Heart left ventricle (tissue), 13 donors: ENCODE results near the gene SLC39A11.

ENCODE experiments used
- CTCF ChIP-seq, 12 donors: fragments of 200-600 bp; sonication (generic) in 4 of 12; IDR thresholded peaks; one replicate each; pipeline versions ENCODE4 v1.5.0 to v1.8.0; 2018 to 2022; ENCODE audit warnings: antibody characterized with exemption in 12 of 12, mild to moderate bottlenecking in 5 of 12
- POLR2A ChIP-seq, 2 donors: fragments of 450-650 bp; IDR thresholded peaks; one replicate each; pipeline ENCODE4 v1.6.1; 2017; ENCODE audit warnings: antibody characterized with exemption in 2 of 2, mild to moderate bottlenecking in 2 of 2, moderate library complexity in 2 of 2
- donor health status: ischemic (EF 13 %, LVEDD 7.1; RV severe dilation, severe dysfunction).
- donor health status: DM: no; HTN: yes; CAD: no.
- donor health status: DM: no; HTN: no; CAD: no.
- donor health status: ischemic (EF 25% LVEDD 6.9; RV normal size, moderate dysfunction).
- donor health status: ischemic (EF 25% LVEDD 5.7; RV mildly dilated, moderate dysfunction).
- donor health status: ischemic (EF 35%, LVEDD 5.7; RV mildly dilated, moderate dysfunction).
- donor health status: nonischemic (EF 11% LVEDD 7.7; RV severe dilation, severe dysfunction).
- donor health status: DM: yes; HTN: yes; CAD: no.
- donor health status: PGD.
- donor health status: ischemic (EF 29% LVEDD 5.4; RV normal size, mild dysfunction).
- donor health status: nonischemic (EF 23%, LVEDD 6.1; RV moderate dilation, normal function).

- TF ChIP-seq CTCF (IDR thresholded peaks at IDR 0.05) (no peak), POLR2A (IDR thresholded peaks at IDR 0.05) (no peak)
Observed at GRCh38 chr17:73062726-73063125, 29.8 kb downstream of the SLC39A11 start.
